Caco-2 (cell line): ENCODE data around the gene KPNA4. TPM values are rescaled to one million over a fixed set of nuclear protein-coding genes. Genes with fewer than 3 reads are reported as not detected.

Source experiments
- BruUV-seq: library from RNA; stranded (reverse); fragments of 400-500 nt; replicated peaks from 2 replicates; lab custom pipeline; 2021; lab: Mats Ljungman, UMichigan
- CTCF ChIA-PET: fragments of 300-600 bp; sonication (Branson Sonifier 250); formaldehyde crosslinking; loops from one replicate; lab custom pipeline; 2022; ENCODE audit warnings: antibody characterized with exemption; lab: Charles Lee
- POLR2A ChIA-PET: fragments of 300-600 bp; sonication (Branson Sonifier 250); formaldehyde crosslinking; loops from one replicate; lab custom pipeline; 2022; ENCODE audit warnings: antibody characterized with exemption; lab: Charles Lee
- DNase-seq, 2 experiments: peaks; one replicate each; pipeline versions ENCODE4 v3.0.0 to v3.0.0-alpha.2; 2020 to 2022
- H3K27me3 ChIP-seq: replicated peaks from 2 replicates; pipeline ENCODE4 v1.6.0; 2011; ENCODE audit warnings: low read length; ENCODE audit not compliant: control insufficient read depth, insufficient read depth
- H3K36me3 ChIP-seq: 2 replicates; pipeline ENCODE4 v1.5.1; 2011; ENCODE audit warnings: low read length; ENCODE audit not compliant: control insufficient read depth, insufficient read depth
- H3K4me1 ChIP-seq: fragments of 250-450 bp; sonication (Bioruptor Pico); 2 replicates; pipeline ENCODE4 v1.5.1; 2020; ENCODE audit warnings: mild to moderate bottlenecking
- H3K4me3 ChIP-seq: 2 replicates; pipeline ENCODE4 v1.5.1; 2011; ENCODE audit warnings: low read depth, mild to moderate bottlenecking, control low read depth, low read length
- H3K9me3 ChIP-seq: fragments of 250-450 bp; sonication (Bioruptor Pico); 2 replicates; pipeline ENCODE4 v1.5.1; 2020; ENCODE audit warnings: mild to moderate bottlenecking, moderate library complexity
- H3K27ac Mint-ChIP-seq: one replicate; pipeline ENCODE4 v1.8.0; 2022; ENCODE audit warnings: mixed read lengths; ENCODE audit not compliant: unreplicated experiment
- H3K27me3 Mint-ChIP-seq: one replicate; pipeline ENCODE4 v1.8.0; 2022; ENCODE audit warnings: mixed read lengths; ENCODE audit not compliant: insufficient read depth, unreplicated experiment
- H3K36me3 Mint-ChIP-seq: one replicate; pipeline ENCODE4 v1.8.0; 2022; ENCODE audit warnings: mild to moderate bottlenecking, mixed read lengths; ENCODE audit not compliant: insufficient read depth, unreplicated experiment
- H3K4me1 Mint-ChIP-seq: one replicate; pipeline ENCODE4 v1.8.0; 2022; ENCODE audit warnings: low read depth, mixed read lengths; ENCODE audit not compliant: unreplicated experiment
- H3K4me3 Mint-ChIP-seq: one replicate; pipeline ENCODE4 v1.8.0; 2022; ENCODE audit warnings: mild to moderate bottlenecking, moderate library complexity, mixed read lengths; ENCODE audit not compliant: unreplicated experiment
- H3K9me3 Mint-ChIP-seq: one replicate; pipeline ENCODE4 v1.8.0; 2022; ENCODE audit warnings: mixed read lengths; ENCODE audit not compliant: unreplicated experiment
- intact Hi-C: fragments of 100-400 bp; cut with micrococcal nuclease; formaldehyde crosslinking; loops from one replicate; pipeline ENCODE4 v1.10.0; 2022; ENCODE audit not compliant: unreplicated experiment
- total RNA-seq: library from RNA; stranded (reverse); gene quantifications from 2 replicates; pipeline ENCODE4 v1.2.3, GENCODE V29; 2022
- TF ChIP-seq, protein P1 (sequence below), 2 experiments: fragments of 200-600 bp in 1 of 2; IDR thresholded peaks; 1 replicate in 1 of 2; 2 replicates in 1 of 2; pipeline versions ENCODE4 v1.5.1 to v1.8.0; 2011 to 2022; ENCODE audit warnings: antibody characterized with exemption in 1 of 2, control low read depth in 1 of 2, inconsistent platforms in 1 of 2, low read depth in 1 of 2, low read length in 1 of 2, mild to moderate bottlenecking in 1 of 2, moderate library complexity in 1 of 2; ENCODE audit not compliant: insufficient read depth in 1 of 2, severe bottlenecking in 1 of 2, unreplicated experiment in 1 of 2

The KPNA4 gene
- total RNA-seq, 1 experiment from 2014 or later, result 60.5 TPM

DNA sequence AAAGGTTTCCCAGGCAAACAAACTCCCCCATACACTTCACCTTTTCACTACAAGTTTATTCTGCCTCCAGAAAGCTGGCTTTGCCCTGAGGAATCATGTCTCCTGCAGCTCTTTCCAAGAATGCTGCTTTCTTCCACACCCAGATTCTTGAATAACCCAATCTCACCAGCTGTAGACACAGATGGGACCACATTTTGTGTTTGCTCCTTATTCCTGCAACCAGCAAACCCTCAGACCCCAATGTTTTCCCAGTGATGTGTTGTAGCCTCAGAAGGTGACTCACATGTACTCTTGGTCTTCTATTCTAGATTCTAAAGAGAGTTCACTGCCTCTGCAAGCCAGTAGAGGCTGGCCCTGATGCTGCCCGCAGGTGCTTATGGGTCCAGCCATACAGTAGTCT lies 92.2 kb downstream of the KPNA4 start:
- POLR2A ChIA-PET, result no interaction called here
- CTCF ChIA-PET, result no interaction called here
- H3K4me1 Mint-ChIP-seq, result no peaks in the 10 kb centered on the region
- no TSS peak for BruUV-seq
- H3K36me3 Mint-ChIP-seq, result no peaks in the 10 kb centered on the region
- Histone ChIP-seq H3K4me3 (no peak overlapping the region), H3K36me3 (no peaks in the 10 kb centered on the region), H3K27me3 (no peaks in the 10 kb centered on the region), H3K9me3 (peaks cover 13% of the 10 kb centered on the region), H3K4me1 (no peaks in the 10 kb centered on the region)
- H3K9me3 Mint-ChIP-seq, result peaks cover 16% of the 10 kb centered on the region
- TF ChIP-seq, protein P1, sequence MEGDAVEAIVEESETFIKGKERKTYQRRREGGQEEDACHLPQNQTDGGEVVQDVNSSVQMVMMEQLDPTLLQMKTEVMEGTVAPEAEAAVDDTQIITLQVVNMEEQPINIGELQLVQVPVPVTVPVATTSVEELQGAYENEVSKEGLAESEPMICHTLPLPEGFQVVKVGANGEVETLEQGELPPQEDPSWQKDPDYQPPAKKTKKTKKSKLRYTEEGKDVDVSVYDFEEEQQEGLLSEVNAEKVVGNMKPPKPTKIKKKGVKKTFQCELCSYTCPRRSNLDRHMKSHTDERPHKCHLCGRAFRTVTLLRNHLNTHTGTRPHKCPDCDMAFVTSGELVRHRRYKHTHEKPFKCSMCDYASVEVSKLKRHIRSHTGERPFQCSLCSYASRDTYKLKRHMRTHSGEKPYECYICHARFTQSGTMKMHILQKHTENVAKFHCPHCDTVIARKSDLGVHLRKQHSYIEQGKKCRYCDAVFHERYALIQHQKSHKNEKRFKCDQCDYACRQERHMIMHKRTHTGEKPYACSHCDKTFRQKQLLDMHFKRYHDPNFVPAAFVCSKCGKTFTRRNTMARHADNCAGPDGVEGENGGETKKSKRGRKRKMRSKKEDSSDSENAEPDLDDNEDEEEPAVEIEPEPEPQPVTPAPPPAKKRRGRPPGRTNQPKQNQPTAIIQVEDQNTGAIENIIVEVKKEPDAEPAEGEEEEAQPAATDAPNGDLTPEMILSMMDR (IDR thresholded peaks at IDR 0.05; ENCODE audit: insufficient read depth in 1 of 2, low read depth in 1 of 2, low read length in 1 of 2, severe bottlenecking in 1 of 2, unreplicated experiment in 1 of 2), result no peak
- no peak for DNase-seq
- intact Hi-C loops, result no loop called here
- no peak overlapping the region for H3K27ac Mint-ChIP-seq
- H3K27me3 Mint-ChIP-seq, result peaks cover 3% of the 10 kb centered on the region
- H3K4me3 Mint-ChIP-seq, result no peak overlapping the region

DNA sequence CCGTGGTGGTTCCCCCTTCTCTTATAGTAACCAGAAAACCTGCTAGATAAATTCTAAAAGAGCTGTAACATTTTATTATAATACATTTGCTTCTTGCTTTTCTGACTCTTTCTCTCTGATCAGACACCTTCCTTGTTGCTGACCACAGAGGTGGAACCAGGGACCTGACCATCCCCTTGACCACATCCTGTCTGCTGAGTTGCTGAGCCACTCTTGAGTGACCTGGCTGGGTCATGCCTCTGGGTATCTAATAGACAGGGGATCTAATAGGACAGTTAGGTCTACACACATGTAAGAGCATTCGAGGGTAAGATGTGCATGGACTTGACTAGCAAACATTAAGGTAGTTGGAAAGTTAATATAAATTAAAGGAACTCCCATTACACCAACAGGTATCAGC lies 93.0 kb downstream of the KPNA4 start:
- TF ChIP-seq, protein P1 (IDR thresholded peaks at IDR 0.05; ENCODE audit: insufficient read depth in 1 of 2, low read depth in 1 of 2, low read length in 1 of 2, severe bottlenecking in 1 of 2, unreplicated experiment in 1 of 2), result no peak
- Mint-ChIP-seq H3K36me3 (no peaks in the 10 kb centered on the region), H3K27me3 (peaks cover 3% of the 10 kb centered on the region), H3K27ac (no peak overlapping the region), H3K9me3 (peaks cover 16% of the 10 kb centered on the region), H3K4me1 (no peaks in the 10 kb centered on the region), H3K4me3 (no peak overlapping the region)
- H3K36me3 ChIP-seq, result no peaks in the 10 kb centered on the region
- no peaks in the 10 kb centered on the region for H3K4me1 ChIP-seq
- DNase-seq, result no peak
- POLR2A ChIA-PET, result no interaction called here
- no peak overlapping the region for H3K4me3 ChIP-seq
- CTCF ChIA-PET, result no interaction called here
- H3K9me3 ChIP-seq, result peaks cover 13% of the 10 kb centered on the region
- intact Hi-C loops, result no loop called here
- BruUV-seq, result no TSS peak
- H3K27me3 ChIP-seq, result no peaks in the 10 kb centered on the region

DNA sequence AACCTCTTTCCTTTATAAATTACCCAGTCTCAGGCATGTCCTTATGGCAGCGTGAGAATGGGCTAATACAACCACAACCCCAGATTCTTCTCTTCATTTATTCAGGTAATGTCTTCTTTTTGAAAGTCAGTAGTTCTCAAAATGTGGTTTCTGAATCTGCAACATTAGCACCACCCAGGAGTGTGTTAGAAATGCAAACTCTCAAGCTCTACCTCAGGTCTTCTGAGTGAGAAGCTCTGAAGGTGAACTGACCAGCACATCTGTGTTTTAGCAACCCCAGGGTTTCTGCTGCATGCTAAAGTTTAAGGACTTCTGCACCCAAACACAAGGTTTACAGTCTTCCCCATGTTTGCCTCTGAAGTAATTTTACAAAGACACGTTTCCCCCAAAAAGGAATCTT lies 93.5 kb downstream of the KPNA4 start:
- Mint-ChIP-seq H3K4me3 (no peak overlapping the region), H3K4me1 (no peaks in the 10 kb centered on the region), H3K9me3 (peaks cover 16% of the 10 kb centered on the region), H3K27ac (no peak overlapping the region), H3K27me3 (peaks cover 3% of the 10 kb centered on the region), H3K36me3 (no peaks in the 10 kb centered on the region)
- CTCF ChIA-PET, result no interaction called here
- H3K27me3 ChIP-seq, result no peaks in the 10 kb centered on the region
- no peaks in the 10 kb centered on the region for H3K4me1 ChIP-seq
- TF ChIP-seq, protein P1 (IDR thresholded peaks at IDR 0.05; ENCODE audit: insufficient read depth in 1 of 2, low read depth in 1 of 2, low read length in 1 of 2, severe bottlenecking in 1 of 2, unreplicated experiment in 1 of 2), result no peak
- intact Hi-C loops, result no loop called here
- BruUV-seq, result no TSS peak
- H3K9me3 ChIP-seq, result peaks cover 13% of the 10 kb centered on the region
- no peaks in the 10 kb centered on the region for H3K36me3 ChIP-seq
- no peak for DNase-seq
- POLR2A ChIA-PET, result no interaction called here
- H3K4me3 ChIP-seq, result no peak overlapping the region
